Aorta (tissue), 5 donors: ENCODE data around the gene RNASET2. TPM values are rescaled to one million over a fixed set of nuclear protein-coding genes. Genes with fewer than 3 reads are reported as not detected.

Source experiments
- ATAC-seq: fragments of 200-7000 bp; cut with Tn5 transposase; one replicate; pipeline ENCODE4 v1.9.1; 2022; ENCODE audit warnings: moderate library complexity; ENCODE audit not compliant: low FRiP score
- DNase-seq, 2 donors: peaks; one replicate each; pipeline ENCODE4 v3.0.0-alpha.2; 2020
- H3K27ac ChIP-seq, 2 donors: one replicate each; pipeline ENCODE4 v1.5.1; 2013; ENCODE audit warnings: low read length in 2 of 2, mild to moderate bottlenecking in 2 of 2, moderate library complexity in 2 of 2, control low read depth in 1 of 2, inconsistent platforms in 1 of 2, low read depth in 1 of 2
- H3K27me3 ChIP-seq, 2 donors: one replicate each; pipeline ENCODE4 v1.6.1; 2013; ENCODE audit warnings: control low read depth in 1 of 2, low read length in 1 of 2, mild to moderate bottlenecking in 1 of 2, moderate library complexity in 1 of 2; ENCODE audit not compliant: insufficient read depth in 2 of 2, control insufficient read depth in 1 of 2
- H3K36me3 ChIP-seq, 2 donors: one replicate each; pipeline ENCODE4 v1.6.1; 2013; ENCODE audit warnings: control low read depth in 1 of 2, low read length in 1 of 2, mild to moderate bottlenecking in 1 of 2; ENCODE audit not compliant: insufficient read depth in 2 of 2, control insufficient read depth in 1 of 2
- H3K4me1 ChIP-seq, 2 donors: one replicate each; pipeline ENCODE4 v1.6.1; 2013; ENCODE audit warnings: low read length in 2 of 2, control low read depth in 1 of 2, mild to moderate bottlenecking in 1 of 2, moderate library complexity in 1 of 2; ENCODE audit not compliant: insufficient read depth in 2 of 2, control insufficient read depth in 1 of 2
- H3K4me3 ChIP-seq, 2 donors: one replicate each; pipeline ENCODE4 v1.5.1; 2013; ENCODE audit warnings: low read length in 2 of 2, control low read depth in 1 of 2, mild to moderate bottlenecking in 1 of 2
- H3K9me3 ChIP-seq: one replicate; pipeline ENCODE4 v1.6.1; 2013; ENCODE audit warnings: mild to moderate bottlenecking, low read length; ENCODE audit not compliant: control insufficient read depth
- WGBS, 2 donors: extraction: QIAGEN DNeasy Blood & Tissue Kit; methylation state at CpG; one replicate each; pipeline ENCODE4 v1.1.7; 2013; 5-methylcytosine and 5-hydroxymethylcytosine counted together
- intact Hi-C, 2 donors: fragments of 100-400 bp; cut with DNase I; formaldehyde crosslinking; loops; one replicate each; pipeline versions ENCODE4 v1.14.2 to v1.15.0; 2022
- long read RNA-seq, 2 donors: library from polyadenylated mRNA; unstranded; transcript quantifications; one replicate each; pipeline ENCODE4 v2.0.0, GENCODE V29; 2020 to 2021
- polyA plus RNA-seq, 2 donors: library from polyadenylated mRNA; stranded (reverse); fragments of 200-250 nt; gene quantifications; one replicate each; pipeline ENCODE4 v1.2.3, GENCODE V29; 2013
- total RNA-seq, 2 donors: library from RNA; stranded (reverse); fragmentation: NEBNext Ultra II Directional; extraction: Animal tissue kit (Norgen Biotek cat#: 25700); gene quantifications; one replicate each; pipeline ENCODE4 v1.2.1, GENCODE V29; 2021
- donor health status: healthy with polysubstance abuse.
- donor health status: Bipolar disorder and iron deficiency.
- donor health status: DM: no; HTN: no; CAD: no.
- donor health status: DM: no; HTN: no; CAD: no.
- donor health status: DM: yes; HTN: yes; CAD: no.

Gene RNASET2
- total RNA-seq: 10 to 100 TPM; 23.3 to 64.8 TPM
- 10 to 100 TPM; 26.8 to 42.1 TPM for polyA plus RNA-seq
- long read RNA-seq, donor 1, transcript RNASET2-210 (9 exons, 1,375 nt): major isoform, 74 of 86 reads
- long read RNA-seq, donor 1, partial matches to known transcripts: 0 of 86 reads
- long read RNA-seq, donor 1, other reads (novel, unspliced or antisense): 11 of 86 reads
- long read RNA-seq, donor 2, transcript RNASET2-210 (9 exons, 1,375 nt): major isoform, 35 of 45 reads
- long read RNA-seq, donor 2, partial matches to known transcripts: 0 of 45 reads
- long read RNA-seq, donor 2, other reads (novel, unspliced or antisense): 6 of 45 reads

- H3K36me3 ChIP-seq: no peaks in the 10 kb centered on the region
- ATAC-seq (peak; percentile 98), DNase-seq (peak; percentile 99 to 100)
- intact Hi-C loops: loop anchor here (1.0 to 10.0 kb wide), 4 partner anchors 41 to 182 kb away; partner anchors contain the start of gene CEP43 (in 1 of the 2)
- peak within 1 kb of the TSS; percentile 70 to 83 for H3K4me3 ChIP-seq
- H3K27me3 ChIP-seq: no peaks in the 10 kb centered on the region
- WGBS, 2 donors: 0 to 1% methylated on average over 50 to 71 of the region's 71 CpGs
- peaks cover 0 to 1% of the 10 kb centered on the region in 2 donors for H3K4me1 ChIP-seq
- peak within 1 kb of the TSS in 1 of 2 donors; percentile 45 for H3K27ac ChIP-seq
- no peaks in the 10 kb centered on the region for H3K9me3 ChIP-seq
Measured at GRCh38 chr6:166956444-166957086, at the start of gene RNASET2. Gene RNASET2 (minus strand): TSS chr6:166956550. CDS start chr6:166956182, 368 bp downstream.

GRCh38 chr6:167005350-167006159 is 49.2 kb upstream of the RNASET2 start:
- DNase-seq (peak in 1 of 2 donors; percentile 87), ATAC-seq (no peak)
- Histone ChIP-seq H3K36me3 (peaks cover 0 to 1% of the 10 kb centered on the region in 2 donors), H3K4me1 (no peaks in the 10 kb centered on the region), H3K4me3 (no peak overlapping the region), H3K27ac (no peak overlapping the region), H3K9me3 (no peaks in the 10 kb centered on the region), H3K27me3 (no peaks in the 10 kb centered on the region)
- intact Hi-C loops: no loop called here
- 38 to 46% methylated on average over 12 of the region's 12 CpGs for WGBS, 2 donors

- H3K27ac ChIP-seq: no peak overlapping the region
- H3K36me3 ChIP-seq: no peaks in the 10 kb centered on the region
- DNase-seq: no peak
- no peaks in the 10 kb centered on the region for H3K4me1 ChIP-seq
- no peak overlapping the region for H3K4me3 ChIP-seq
- WGBS, 2 donors: 70 to 72% methylated on average over 2 of the region's 2 CpGs
- no peaks in the 10 kb centered on the region for H3K27me3 ChIP-seq
- intact Hi-C loops: loop anchor here in 1 of 2 donors (5.0 kb wide), 1 partner anchor 378 kb away; no protein-coding TSS in a partner anchor
- H3K9me3 ChIP-seq: no peaks in the 10 kb centered on the region
- ATAC-seq: no peak
Measured at GRCh38 chr6:167000759-167001158, 44.4 kb upstream of the RNASET2 start.

GRCh38 chr6:166999884-167000253 is 43.5 kb upstream of the RNASET2 start:
- WGBS, 2 donors: 1 to 3% methylated on average over 10 of the region's 10 CpGs
- no peaks in the 10 kb centered on the region for H3K36me3 ChIP-seq
- intact Hi-C loops: loop anchor here (2.0 to 10.0 kb wide), 4 partner anchors 43 to 533 kb away; partner anchors contain the start of genes RNASET2 (in 1 of the 2) and RPS6KA2 (in 1 of the 2)
- DNase-seq (no peak), ATAC-seq (no peak)
- H3K4me3 ChIP-seq: peak overlapping the region; percentile 85 to 89
- no peaks in the 10 kb centered on the region for H3K9me3 ChIP-seq
- H3K27ac ChIP-seq: no peak overlapping the region
- no peaks in the 10 kb centered on the region for H3K27me3 ChIP-seq
- H3K4me1 ChIP-seq: no peaks in the 10 kb centered on the region

GRCh38 chr6:166999145-166999883 is 43.0 kb upstream of the RNASET2 start, which contains the start of gene CEP43:
Gene CEP43 (plus strand): TSS chr6:166999397. CDS start chr6:166999413, 16 bp downstream.
- H3K27me3 ChIP-seq: no peaks in the 10 kb centered on the region
- WGBS, 2 donors: 0 to 1% methylated on average over 48 to 93 of the region's 93 CpGs
- H3K9me3 ChIP-seq: no peaks in the 10 kb centered on the region
- DNase-seq (peak; percentile 97), ATAC-seq (peak; percentile 100)
- H3K27ac ChIP-seq: peak within 1 kb of the TSS in 1 of 2 donors; percentile 10
- intact Hi-C loops: loop anchor here (2.0 to 10.0 kb wide), 3 partner anchors 43 to 532 kb away; partner anchors contain the start of genes RNASET2 (in 1 of the 2) and RPS6KA2 (in 1 of the 2)
- H3K36me3 ChIP-seq: no peaks in the 10 kb centered on the region
- peak within 1 kb of the TSS; percentile 89 to 95 for H3K4me3 ChIP-seq
- no peaks in the 10 kb centered on the region for H3K4me1 ChIP-seq

GRCh38 chr6:166998256-166999144 is 42.1 kb upstream of the RNASET2 start:
- peak overlapping the region; percentile 28 to 95 for H3K4me3 ChIP-seq
- H3K4me1 ChIP-seq: no peaks in the 10 kb centered on the region
- no peaks in the 10 kb centered on the region for H3K9me3 ChIP-seq
- WGBS, 2 donors: 0% methylated on average over 82 to 96 of the region's 96 CpGs
- DNase-seq (peak; percentile 55 to 81), ATAC-seq (peak; percentile 20)
- no peak overlapping the region for H3K27ac ChIP-seq
- H3K36me3 ChIP-seq: no peaks in the 10 kb centered on the region
- H3K27me3 ChIP-seq: no peaks in the 10 kb centered on the region
- intact Hi-C loops: loop anchor here (2.0 to 10.0 kb wide), 3 partner anchors 42 to 531 kb away; partner anchors contain the start of genes RNASET2 (in 1 of the 2) and RPS6KA2 (in 1 of the 2)

GRCh38 chr6:166997768-166998255 is 41.5 kb upstream of the RNASET2 start:
- DNase-seq: peak; percentile 66 to 79
- WGBS, 2 donors: 3 to 5% methylated on average over 38 of the region's 38 CpGs
- Histone ChIP-seq H3K9me3 (no peaks in the 10 kb centered on the region), H3K27ac (no peak overlapping the region), H3K27me3 (no peaks in the 10 kb centered on the region), H3K36me3 (no peaks in the 10 kb centered on the region), H3K4me1 (no peaks in the 10 kb centered on the region), H3K4me3 (peak overlapping the region; percentile 28 to 95)
- intact Hi-C loops: loop anchor here (1.0 to 10.0 kb wide), 4 partner anchors 41 to 531 kb away; partner anchors contain the start of genes RNASET2 (in 2 of the 2) and RPS6KA2 (in 1 of the 2)
- no peak for ATAC-seq
